ENCODE data around the gene ZNF777.
"Not testable (repeated sequence)": the region's sequence is repeated elsewhere in the genome, so short reads cannot be mapped to it uniquely, and the experiment has no call there.

Gene ZNF777

GRCh38 chr7:149409895-149410294, 51.0 kb downstream of the ZNF777 start:
- no peak for DNase-seq

GRCh38 chr7:149404825-149405224, 56.0 kb downstream of the ZNF777 start:
- DNase-seq, result no peak

- DNase-seq, result no peak
Observed at GRCh38 chr7:149404396-149404795, 56.5 kb downstream of the ZNF777 start.

GRCh38 chr7:149398195-149398820, 62.6 kb downstream of the ZNF777 start:
- no peak for DNase-seq

GRCh38 chr7:149397470-149398043, 63.3 kb downstream of the ZNF777 start:
- no peak for DNase-seq

GRCh38 chr7:149388550-149389335, 72.1 kb downstream of the ZNF777 start:
- DNase-seq, result not testable (repeated sequence)

- not testable (repeated sequence) for DNase-seq
Observed at GRCh38 chr7:149386514-149386913, 74.3 kb downstream of the ZNF777 start.

GRCh38 chr7:149385195-149385950, 75.5 kb downstream of the ZNF777 start:
- DNase-seq, result no peak
